ENCODE measurements around the gene APBB1IP.
"Not testable (repeated sequence)": the region's sequence is repeated elsewhere in the genome, so short reads cannot be mapped to it uniquely, and the experiment has no call there.

Gene APBB1IP

DNA sequence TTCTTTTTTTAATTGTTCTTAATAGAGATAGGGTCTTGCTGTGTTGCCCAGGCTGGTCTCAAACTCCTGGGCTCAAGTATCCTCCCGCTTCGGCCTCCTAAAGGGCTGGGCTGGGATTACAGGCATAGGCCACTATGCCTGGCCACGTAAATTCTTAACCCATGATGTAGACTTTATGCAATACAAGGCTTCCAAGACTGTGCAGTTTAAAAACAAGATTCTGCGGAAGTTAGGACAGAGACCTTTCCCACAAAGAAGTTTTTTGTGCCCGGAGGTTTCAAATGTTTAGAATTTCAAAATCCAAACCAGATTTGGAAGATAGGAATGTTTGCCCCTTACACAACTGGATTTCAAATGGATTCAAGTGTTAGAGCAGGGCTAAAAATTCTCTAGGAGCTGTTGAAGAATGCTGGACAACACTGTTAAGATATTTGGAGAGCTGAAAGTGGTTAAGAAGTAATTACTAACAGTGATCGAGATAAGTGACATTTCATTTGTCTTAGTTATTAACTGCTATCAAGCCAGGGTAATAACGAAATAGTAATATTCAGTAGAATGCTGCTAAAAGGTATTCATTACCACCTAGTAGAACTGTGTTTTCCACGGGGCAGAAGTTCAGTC is 7.4 kb downstream of the APBB1IP start:
- DNase-seq (ENCODE audit: low read depth): peak; percentile 87

DNA sequence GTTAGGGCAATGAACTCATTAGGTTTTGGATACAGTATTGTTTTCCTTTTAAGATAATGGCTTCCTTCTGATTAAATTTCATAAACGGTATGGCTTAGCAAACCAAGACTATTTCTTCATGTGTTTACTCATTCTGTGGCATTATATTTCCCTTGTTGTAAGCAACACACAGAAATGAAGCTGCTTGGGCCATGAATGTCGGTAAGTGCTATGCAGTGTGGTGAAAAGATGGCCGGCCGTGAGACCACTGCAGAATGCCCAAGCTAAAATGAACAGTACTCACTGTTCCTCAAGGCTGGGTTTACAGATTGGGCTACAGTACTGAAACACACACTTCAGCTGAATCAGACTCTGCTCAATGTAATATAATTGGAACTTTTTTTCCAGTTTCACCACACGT is 8.1 kb downstream of the APBB1IP start:
- no peak for DNase-seq (ENCODE audit: low read depth)

DNA sequence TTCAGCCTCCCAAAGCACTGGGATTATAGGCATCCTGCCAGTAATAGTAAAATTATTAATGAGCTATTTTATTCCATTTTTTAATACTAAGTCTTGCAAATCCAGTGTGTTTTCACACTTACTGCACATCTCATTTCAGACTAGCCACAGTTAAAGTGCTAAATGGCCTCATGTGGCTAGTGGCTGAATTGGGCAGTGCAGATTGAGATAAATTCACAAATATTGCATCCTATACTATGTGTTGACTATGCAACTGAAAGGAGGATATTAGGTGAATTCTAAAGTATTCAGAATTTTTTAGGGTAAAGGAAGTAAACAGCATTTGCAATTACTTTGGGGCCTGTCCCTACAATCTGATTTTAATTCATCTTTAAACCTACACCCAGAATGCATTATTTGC is 10.2 kb downstream of the APBB1IP start:
- no peak for DNase-seq (ENCODE audit: low read depth)

DNA sequence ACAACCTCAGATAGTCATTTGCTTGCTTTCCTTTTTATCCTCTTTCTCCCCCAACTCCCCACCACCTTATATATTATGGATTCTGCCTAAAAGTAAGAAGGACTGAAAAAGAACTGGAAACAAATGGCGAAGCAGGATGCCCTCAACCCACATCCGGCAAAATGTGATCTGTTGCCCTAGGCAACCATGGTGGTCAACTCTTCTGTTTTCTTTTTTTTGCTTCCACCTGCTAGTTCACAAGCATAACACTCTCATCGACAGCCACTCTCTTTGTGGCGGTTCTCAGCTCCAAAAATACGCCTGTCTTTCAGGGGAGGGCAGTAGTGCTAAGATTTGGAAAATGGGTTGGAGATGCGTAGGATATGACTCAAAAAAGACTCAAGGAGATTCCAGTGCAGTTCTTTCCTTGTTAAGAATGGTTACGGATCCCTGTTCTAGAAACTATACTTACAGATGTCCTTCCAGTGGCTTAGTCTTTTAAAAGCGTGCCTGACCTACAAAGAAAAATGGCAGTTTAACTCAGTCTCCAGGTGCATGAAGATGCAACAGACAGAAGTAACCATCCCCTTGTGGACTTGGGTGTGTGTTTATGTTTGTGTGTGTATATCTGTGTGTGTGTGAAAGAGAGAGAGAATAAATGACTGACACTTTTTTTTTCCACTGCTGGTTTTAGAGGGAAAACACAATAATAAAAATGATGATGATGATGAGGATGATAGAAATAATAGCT is 10.7 kb downstream of the APBB1IP start:
- DNase-seq (ENCODE audit: low read depth): no peak

DNA sequence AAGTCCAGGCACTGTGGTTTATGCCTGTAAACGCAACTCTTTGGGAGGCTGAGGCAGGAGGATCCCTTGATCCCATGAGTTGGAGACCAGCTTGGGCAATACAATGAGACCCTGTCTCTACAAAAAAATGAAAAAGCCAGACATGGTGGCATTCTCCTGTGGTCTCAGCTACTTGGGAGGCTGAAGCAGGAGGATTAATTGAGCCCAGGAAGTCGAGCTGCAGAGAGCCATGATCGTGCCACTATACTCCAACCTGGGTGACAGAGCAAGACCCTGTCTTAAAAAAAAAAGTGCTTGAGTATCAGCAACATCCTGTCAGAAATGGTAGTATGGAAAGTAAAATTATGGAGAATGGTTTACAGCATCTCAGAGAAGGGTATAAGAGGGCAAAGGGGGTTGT is 11.6 kb downstream of the APBB1IP start:
- DNase-seq (ENCODE audit: low read depth): no peak

DNA sequence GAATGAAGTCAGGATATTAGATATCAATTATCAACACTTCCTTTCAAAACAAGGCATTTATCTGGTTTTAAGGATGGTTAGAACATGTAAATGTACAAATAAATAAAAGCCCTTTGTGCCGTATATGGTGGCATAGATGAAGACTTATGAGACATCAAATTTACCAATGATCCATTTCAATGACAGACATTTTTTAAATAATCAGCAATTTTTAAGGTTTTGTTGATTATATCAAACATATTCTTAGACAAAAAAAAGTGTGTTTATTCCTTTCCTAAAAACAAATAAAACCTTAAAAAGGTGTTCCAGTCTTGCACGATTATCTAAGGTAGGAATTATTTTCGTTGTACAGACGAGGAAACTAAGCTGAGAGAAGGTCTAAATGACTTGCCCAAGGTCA is 13.8 kb downstream of the APBB1IP start:
- no peak for DNase-seq (ENCODE audit: low read depth)

DNA sequence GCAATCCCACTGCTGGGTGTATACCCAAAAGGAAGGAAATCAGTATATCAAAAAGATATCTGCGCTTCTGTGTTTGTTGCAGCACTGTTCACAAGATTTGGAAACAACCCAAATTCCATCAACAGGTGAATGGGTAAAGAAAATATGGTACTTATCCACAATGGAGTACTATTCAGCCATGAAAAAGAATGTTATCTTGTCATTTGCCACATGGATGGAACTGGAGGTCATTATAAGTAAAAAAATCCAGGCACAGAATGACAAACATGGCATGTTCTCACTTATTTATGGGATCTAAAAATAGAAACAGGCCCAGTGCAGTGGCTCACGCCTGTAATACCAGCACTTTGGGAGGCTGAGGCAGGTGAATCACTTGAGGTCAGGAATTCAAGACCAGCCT is 15.7 kb downstream of the APBB1IP start:
- peak; percentile 25 for DNase-seq (ENCODE audit: low read depth)

DNA sequence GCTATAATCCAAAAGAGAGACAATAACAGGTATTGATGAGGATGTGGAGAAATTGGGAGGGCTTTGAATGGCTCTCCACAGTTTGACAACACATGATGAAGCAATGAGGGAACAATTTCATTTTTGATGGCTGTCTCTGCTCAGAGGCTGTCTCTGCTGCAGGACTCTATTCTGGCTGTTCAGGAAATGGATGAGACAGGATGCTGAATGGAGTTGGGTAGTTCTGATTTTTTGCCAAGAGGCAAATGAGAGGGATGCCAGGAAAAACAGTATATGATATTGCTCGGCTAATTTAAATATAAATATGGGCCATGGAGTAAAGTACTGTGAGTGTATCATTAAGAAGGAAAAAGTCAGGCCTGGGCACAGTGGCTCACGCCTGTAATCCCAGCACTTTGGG is 16.8 kb downstream of the APBB1IP start:
- DNase-seq (ENCODE audit: low read depth): peak; percentile 56

DNA sequence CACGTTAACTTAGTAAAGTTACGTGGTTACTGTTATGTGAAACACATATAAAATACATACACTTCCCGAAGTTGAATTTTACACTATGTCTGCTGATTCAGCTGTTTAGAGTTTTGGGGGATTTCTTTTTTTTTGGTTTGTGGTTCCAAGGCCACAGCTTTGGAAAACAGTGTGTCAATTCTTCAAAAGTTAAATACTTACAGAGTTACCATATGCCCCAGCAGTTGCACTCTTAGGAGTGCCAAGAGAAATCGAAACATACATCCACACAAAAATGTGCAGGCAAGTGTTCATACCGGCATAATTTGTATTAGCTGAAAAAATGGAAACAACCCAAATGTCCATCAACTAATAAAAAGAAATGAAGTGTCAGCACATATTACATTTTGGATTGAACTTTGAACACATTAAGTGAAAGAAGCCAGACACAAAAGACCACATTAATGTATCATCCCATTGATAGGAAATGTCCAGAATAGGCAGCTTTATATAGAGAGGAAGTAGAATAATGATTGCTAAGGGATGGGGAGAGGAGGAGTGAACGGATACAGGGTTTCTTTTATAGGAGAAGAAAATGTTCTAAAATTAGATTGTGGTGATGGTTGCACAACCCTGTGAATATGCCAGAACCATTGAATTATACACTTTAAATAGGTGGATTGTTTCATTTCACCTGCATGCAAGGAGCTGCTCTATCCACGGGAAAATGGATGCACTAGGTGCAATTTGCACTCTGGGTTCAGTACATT is 17.6 kb downstream of the APBB1IP start:
- peak; percentile 59 for DNase-seq (ENCODE audit: low read depth)

DNA sequence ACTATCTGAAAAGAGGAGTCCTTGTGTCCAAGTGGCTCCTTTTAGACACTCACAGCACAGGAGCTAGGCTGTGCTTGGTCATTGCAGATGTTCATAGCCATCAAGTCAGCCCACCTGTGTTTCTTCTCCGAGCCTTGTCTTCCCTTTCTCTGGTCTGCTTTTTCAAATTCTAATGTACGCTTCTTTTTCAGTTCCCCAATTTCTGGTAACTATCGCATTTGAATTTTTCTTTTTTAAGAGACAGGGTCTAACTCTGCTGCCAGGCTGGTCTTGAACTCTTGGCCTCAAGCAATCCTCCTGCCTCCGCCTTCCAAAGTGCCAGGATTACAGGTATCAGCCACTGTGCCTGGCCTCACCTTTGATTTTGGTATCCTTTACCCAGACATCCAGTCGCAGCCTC is 18.9 kb downstream of the APBB1IP start:
- no peak for DNase-seq (ENCODE audit: low read depth)

DNA sequence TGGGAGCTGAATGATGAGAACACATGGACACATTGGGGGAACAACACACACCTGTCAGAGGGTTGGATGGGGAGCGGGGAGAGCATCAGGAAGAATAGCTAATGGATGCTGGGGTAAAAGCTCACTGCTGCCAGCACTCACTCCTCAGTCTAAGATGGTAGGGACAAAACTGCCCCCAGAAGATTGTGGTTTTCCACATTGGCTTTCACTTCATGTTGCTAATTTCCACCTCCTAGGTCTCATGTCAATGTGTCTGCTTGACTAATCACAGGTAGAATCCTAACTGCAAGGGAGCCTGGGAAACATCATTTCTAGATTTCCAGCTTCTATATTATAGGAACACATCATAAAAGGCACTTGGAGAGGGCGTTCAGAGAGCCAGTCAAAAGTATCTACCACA is 22.6 kb downstream of the APBB1IP start:
- DNase-seq (ENCODE audit: low read depth): no peak

DNA sequence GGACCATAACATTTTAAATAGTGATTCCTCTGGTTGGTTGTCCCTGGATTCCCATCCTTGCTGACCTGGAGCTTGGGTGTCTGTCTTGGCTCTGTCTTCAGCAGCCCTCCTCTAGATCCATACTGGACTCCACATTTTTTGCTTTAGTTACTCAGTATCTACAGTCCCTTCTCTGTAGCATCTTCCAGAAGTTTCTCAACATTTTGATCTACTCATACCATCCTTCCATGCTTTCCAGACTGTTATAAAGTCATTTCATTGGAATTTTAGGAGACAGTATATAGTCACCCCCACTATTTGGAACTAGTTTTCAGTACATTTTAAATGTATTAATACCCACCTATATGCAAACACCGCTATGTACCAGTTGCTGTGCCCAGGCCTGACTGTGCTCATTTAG is 25.8 kb downstream of the APBB1IP start:
- DNase-seq (ENCODE audit: low read depth): peak; percentile 51

DNA sequence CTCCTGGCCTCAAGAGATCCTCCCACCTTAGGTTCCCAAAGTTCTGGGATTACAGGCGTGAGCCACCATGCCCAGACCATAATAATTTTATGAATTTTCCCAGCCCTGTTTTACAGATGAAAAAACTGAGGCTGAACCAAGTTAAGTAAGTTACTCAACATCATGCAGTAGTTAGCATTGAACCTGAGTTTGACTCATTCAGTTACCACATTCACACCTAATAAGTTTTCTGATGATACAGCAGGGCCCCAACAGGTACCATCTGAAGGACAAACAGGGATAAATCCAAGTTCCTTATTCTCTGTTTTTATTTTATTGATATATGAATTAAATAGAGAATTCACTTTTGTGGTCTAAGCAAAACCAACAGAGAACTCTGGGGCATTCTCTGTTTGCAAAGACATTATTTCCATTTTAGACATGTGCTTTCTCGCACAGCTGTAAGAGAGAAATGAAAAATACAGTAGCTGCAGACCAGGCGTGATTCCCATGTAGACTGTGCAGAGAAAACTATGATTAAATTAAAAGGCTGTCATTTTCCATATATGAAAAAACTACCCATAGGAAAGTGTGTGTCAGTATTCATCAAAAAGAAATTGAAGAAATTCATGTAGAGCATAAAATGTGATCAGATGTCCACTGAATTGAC is 26.6 kb downstream of the APBB1IP start:
- DNase-seq (ENCODE audit: low read depth): no peak

DNA sequence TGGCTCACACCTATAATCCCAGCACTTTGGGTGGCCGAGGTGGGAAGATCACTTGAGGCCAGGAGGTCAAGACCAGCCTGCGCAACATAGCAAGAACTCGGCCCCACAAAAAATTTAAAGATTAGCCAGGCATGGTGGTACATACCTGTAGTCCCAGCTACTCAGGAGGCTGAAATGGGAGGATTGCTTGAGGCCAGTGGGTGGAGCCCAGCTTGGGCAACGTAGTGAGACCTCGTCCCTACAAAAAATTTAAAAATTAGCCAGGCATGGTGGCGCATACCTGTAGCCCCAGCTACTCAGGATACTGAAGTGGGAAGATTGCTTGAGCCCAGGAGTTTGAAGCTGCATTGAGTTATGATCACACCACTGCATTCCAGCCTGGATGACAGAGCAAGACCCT is 28.4 kb downstream of the APBB1IP start:
- DNase-seq (ENCODE audit: low read depth): not testable (repeated sequence)

DNA sequence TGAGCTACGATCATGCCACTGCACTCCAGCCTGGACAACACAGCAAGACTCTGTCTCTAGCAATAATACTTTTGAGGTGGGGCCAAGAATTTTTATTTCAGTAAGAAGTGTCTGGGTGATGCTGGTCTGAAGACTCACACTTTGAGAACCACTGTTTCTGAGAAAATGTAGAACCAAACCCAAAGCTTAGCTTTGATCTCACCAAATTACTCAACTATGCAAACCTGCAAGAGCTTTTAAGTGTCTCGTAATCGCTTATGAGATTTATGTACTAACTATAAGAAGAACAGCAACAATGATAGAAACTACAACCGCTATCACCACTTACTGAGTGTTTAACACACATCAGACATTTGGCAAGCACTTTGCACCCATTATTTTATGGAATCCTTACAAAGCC is 29.5 kb downstream of the APBB1IP start:
- no peak for DNase-seq (ENCODE audit: low read depth)

DNA sequence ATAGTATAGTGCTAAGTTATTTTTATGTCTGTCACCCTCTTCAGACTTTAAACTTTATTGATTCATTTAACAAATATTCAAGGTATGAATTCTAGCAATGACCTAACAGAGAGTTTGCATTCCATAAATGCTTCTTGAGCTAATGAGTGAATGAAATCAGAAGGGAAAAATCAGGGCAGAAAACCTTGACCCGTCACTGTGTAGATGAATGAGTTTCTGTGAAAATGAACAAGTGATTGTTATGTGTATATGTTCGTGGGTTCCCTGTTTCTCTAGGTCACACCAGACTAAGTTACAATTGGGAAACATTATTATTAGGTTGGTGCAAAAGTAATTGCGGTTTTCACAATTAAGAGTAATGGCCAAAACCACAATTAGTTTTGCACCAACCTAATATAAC is 30.1 kb downstream of the APBB1IP start:
- DNase-seq (ENCODE audit: low read depth): peak; percentile 80

DNA sequence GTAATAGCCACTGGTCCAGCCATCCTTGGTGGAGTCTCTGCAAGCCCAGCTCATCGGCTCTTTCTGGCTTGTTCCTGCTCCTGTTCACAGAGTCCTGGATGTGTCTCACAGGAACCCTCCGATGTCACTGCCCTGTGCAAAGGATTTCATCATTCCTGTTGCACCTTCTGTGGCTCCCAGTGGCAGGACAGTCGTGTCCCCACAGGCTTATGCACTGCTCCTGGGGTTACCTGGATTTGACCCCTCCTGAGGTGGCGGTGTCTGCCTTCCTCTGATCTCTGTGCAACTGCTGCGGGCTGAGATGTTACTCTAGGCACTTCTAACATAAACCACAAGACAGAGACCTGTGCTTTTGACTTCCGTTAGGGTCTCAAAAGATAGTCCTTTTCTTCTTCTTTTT is 30.6 kb downstream of the APBB1IP start:
- no peak for DNase-seq (ENCODE audit: low read depth)

DNA sequence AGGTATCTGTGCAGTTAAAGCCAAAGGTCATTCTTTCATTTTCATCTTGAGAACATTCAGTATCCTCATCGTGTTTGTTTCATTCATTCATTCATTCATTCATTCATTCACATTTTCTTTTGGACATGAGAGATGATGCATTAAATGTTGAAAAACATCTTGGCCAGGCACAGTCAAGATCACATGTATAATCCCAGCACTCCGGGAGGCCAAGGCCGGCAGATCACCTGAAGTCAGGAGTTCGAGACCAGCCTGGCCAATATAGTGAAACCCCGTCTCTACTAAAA is 34.3 kb downstream of the APBB1IP start:
- no peak for DNase-seq (ENCODE audit: low read depth)

DNA sequence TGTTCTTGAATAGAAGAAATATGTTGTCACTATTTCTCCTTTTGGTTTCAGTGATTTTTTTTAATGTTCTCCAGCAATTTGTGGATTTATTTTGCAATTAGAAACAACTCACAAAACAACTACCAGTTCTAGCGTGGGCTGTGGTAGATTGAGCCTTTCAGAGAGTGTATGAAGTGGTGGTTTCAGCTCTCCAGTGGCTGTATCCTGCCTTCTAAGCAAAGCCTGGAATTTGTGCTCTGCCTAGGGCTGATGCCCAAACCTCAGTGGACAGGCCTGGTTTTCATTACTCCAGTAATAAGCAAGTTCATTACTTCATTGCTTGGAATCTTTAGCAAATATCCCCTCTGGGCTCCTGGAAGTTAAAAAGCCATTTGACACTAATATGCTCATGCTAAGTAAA is 35.9 kb downstream of the APBB1IP start:
- peak; percentile 93 for DNase-seq (ENCODE audit: low read depth)

DNA sequence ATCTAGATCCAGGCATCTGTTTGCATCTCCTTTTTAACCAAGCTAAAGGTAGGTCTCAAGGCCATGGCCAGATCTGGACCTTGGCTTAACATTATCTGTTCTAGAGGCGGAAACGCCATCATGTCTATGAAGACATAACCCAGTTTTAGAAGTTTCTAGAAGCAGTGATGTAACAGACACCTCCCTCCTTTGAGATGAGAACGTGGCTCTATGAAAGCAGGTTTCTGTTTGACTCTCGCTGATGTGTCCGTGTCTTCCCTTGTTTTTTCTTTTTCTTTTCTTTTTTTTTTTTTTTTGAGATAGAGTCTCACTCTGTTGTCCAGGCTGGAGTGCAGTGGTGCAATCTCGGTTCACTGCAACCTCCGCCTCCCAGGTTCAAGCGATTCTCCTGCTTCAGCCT is 36.7 kb downstream of the APBB1IP start:
- DNase-seq (ENCODE audit: low read depth): not testable (repeated sequence)

DNA sequence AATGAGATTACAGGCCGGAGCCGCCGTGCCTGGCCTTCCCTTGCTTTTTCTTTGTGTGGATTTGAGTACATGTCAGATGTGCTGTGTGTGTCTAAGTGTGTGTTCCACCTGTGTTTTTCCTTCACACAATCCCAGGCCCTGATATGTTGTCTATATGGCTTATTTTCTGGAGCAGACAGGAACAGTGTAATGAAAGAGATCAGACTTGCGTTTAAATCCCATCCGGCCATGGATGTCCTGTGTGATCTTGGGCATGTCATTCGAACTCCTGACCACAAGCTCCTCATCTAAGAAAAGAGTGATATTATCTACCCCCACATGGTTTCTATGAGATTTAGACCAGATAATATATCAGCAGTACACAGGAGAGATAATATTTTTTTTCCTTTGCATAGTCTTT is 37.2 kb downstream of the APBB1IP start:
- no peak for DNase-seq (ENCODE audit: low read depth)

DNA sequence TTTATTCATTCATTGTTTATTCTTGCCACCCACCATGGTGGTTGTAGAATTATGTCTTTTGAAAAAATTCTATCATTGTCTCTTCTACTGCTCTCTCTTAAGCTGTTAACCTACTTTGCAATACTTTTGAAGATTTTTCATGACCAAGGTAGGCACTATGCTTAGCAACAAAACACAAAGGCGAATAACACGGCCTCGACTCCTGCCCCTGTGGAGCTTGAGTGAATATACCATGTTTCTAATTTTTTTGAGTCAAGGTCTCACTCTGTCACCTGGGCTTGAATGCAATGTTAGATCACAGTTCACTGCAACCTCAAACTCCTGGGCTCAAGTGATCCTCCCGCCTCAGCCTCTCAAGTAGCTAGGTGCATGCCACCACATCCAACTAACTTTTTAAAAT is 39.4 kb downstream of the APBB1IP start:
- DNase-seq (ENCODE audit: low read depth): no peak

DNA sequence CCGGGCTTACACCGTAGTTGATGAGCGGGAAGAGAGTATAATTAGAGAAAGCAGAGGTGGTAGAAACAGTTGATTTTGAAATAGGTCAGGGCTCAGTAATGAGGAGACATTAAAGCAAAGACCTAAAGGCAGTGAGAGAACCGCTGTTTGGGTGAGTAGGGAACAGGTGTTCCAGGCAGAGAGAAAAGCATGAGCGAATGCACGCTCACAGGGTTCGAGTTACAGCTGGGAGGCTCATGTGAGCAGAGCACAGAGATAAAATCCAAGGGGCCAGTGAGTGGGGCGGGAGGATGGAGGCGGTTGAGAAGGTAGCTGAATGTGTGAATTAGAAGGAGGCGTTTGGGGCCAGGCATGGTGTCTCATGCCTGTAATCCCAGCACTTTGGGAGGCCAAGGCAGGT is 39.9 kb downstream of the APBB1IP start:
- no peak for DNase-seq (ENCODE audit: low read depth)

Measured in EH (cell line).